ENCODE results near the gene TDRD9.

DNA sequence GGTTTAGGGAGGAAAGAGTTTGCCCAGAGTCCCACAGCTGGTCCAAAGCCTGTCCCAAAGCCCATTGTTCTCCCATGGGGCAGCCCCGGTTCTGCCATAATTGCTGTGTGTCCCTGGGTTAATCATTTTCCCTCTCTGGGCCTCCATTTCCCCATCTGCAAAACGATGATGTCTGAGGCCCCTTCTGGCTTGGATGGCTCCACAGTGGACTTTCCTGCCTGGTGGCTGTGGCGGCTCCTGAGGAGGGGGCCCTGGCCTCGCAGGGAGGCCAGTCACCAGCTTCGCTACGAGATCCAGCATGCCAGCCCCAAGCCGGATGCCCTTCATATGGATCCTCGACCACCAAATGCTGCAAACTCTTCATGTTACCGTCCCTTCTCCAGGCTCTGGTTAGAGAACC lies 43.4 kb upstream of the TDRD9 start:
- no peak for TF ChIP-seq EZH2 (IDR thresholded peaks at IDR 0.05; ENCODE audit: insufficient read depth, low read length)
- TF ChIP-seq, protein P1, sequence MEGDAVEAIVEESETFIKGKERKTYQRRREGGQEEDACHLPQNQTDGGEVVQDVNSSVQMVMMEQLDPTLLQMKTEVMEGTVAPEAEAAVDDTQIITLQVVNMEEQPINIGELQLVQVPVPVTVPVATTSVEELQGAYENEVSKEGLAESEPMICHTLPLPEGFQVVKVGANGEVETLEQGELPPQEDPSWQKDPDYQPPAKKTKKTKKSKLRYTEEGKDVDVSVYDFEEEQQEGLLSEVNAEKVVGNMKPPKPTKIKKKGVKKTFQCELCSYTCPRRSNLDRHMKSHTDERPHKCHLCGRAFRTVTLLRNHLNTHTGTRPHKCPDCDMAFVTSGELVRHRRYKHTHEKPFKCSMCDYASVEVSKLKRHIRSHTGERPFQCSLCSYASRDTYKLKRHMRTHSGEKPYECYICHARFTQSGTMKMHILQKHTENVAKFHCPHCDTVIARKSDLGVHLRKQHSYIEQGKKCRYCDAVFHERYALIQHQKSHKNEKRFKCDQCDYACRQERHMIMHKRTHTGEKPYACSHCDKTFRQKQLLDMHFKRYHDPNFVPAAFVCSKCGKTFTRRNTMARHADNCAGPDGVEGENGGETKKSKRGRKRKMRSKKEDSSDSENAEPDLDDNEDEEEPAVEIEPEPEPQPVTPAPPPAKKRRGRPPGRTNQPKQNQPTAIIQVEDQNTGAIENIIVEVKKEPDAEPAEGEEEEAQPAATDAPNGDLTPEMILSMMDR (IDR thresholded peaks at IDR 0.05; ENCODE audit: insufficient read depth, low read depth, low read length), result no peak
